IMR-90 (cell line): ENCODE measurements around the gene PLXNC1.

Experiments
- CTCF ChIP-seq: conservative IDR thresholded peaks from 2 replicates; pipeline ENCODE4 v1.5.1; 2012; ENCODE audit warnings: mild to moderate bottlenecking, low read depth, low read length, improper control_type of control experiment
- FOS ChIP-seq: fragments of 150-350 bp; IDR thresholded peaks from 2 replicates; pipeline ENCODE4 v1.6.1; 2016; ENCODE audit warnings: low read depth, low read length
- USF2 ChIP-seq: fragments of 150-350 bp; IDR thresholded peaks from 2 replicates; pipeline ENCODE4 v1.6.1; 2017; ENCODE audit warnings: mild to moderate bottlenecking, antibody characterized with exemption, low read length, low read depth

GRCh38 chr12:94284859-94285258, 136.5 kb downstream of the PLXNC1 start:
- no peak for TF ChIP-seq USF2
- TF ChIP-seq CTCF = no peak
- TF ChIP-seq FOS = no peak
